Upper lobe of left lung (tissue), 6 donors: ENCODE data around the gene RANBP9. TPM values are rescaled to one million over a fixed set of nuclear protein-coding genes. Genes with fewer than 3 reads are reported as not detected.

Experiments used
- ATAC-seq, 2 donors: fragments of 200-7000 bp; cut with Tn5 transposase; one replicate each; pipeline ENCODE4 v1.9.1; 2022; ENCODE audit warnings: mild to moderate bottlenecking in 2 of 2, moderate library complexity in 2 of 2; ENCODE audit not compliant: low FRiP score in 2 of 2
- DNase-seq, 2 donors: peaks; one replicate each; pipeline ENCODE4 v3.0.0-alpha.2; 2019 to 2020
- H3K27ac ChIP-seq, 4 donors: fragments of 200-600 bp; sonication (generic); one replicate each; pipeline ENCODE4 v1.5.1; 2016 to 2019
- H3K27me3 ChIP-seq, 4 donors: fragments of 200-600 bp; sonication (generic); one replicate each; pipeline ENCODE4 v1.5.1; 2017 to 2019
- H3K36me3 ChIP-seq, 4 donors: fragments of 200-600 bp; sonication (generic); one replicate each; pipeline ENCODE4 v1.5.1; 2016 to 2019
- H3K4me1 ChIP-seq, 4 donors: fragments of 200-600 bp; sonication (generic); one replicate each; pipeline ENCODE4 v1.5.1; 2018 to 2019
- H3K4me3 ChIP-seq, 4 donors: fragments of 200-600 bp; sonication (generic); one replicate each; pipeline ENCODE4 v1.5.1; 2017 to 2019; ENCODE audit warnings: mild to moderate bottlenecking in 2 of 4, moderate library complexity in 1 of 4
- H3K9me3 ChIP-seq, 4 donors: fragments of 200-600 bp; sonication (generic); one replicate each; pipeline ENCODE4 v1.5.1; 2018 to 2019
- EP300 ChIP-seq, 4 donors: sonication (generic); formaldehyde crosslinking; IDR thresholded peaks; one replicate each; pipeline ENCODE4 v1.5.1; 2017; ENCODE audit warnings: antibody characterized with exemption in 4 of 4, control low read depth in 2 of 4
- POLR2A ChIP-seq, 4 donors: fragments of 450-650 bp; IDR thresholded peaks; one replicate each; pipeline ENCODE4 v1.5.1; 2016 to 2017; ENCODE audit warnings: antibody characterized with exemption in 4 of 4, mild to moderate bottlenecking in 2 of 4
- POLR2AphosphoS5 ChIP-seq, 2 donors: sonication (generic); formaldehyde crosslinking; IDR thresholded peaks; one replicate each; pipeline ENCODE4 v1.5.1; 2017; ENCODE audit warnings: antibody characterized with exemption in 2 of 2
- WGBS, 2 donors: methylation state at CpG; one replicate each; pipeline ENCODE4 v1.1.5; 2017 to 2018; 5-methylcytosine and 5-hydroxymethylcytosine counted together
- total RNA-seq, 6 donors: library from RNA; depleted of rRNA in 4 of 6; stranded (reverse); fragments of >200 nt in 4 of 6; gene quantifications; one replicate each; pipeline versions ENCODE4 v1.1.0 to v1.2.1, GENCODE V29; 2016 to 2021
- TF ChIP-seq, protein P1 (sequence below), 6 experiments: fragments of 450-650 bp in 4 of 6; fragments of 200-600 bp in 2 of 6; sonication (generic) in 2 of 6; IDR thresholded peaks; one replicate each; pipeline ENCODE4 v1.5.1; 2016 to 2019; ENCODE audit warnings: antibody characterized with exemption in 6 of 6
- donor health status: DM: no; HTN: no; CAD: no; lungs with moderate emphysema.
- donor health status: DM: no; HTN: yes; CAD: no; lungs with severe emphysema.

The RANBP9 gene
- total RNA-seq, 6 donors from 2014 or later = 29.8 to 46.7 (median 36.4) TPM

DNA sequence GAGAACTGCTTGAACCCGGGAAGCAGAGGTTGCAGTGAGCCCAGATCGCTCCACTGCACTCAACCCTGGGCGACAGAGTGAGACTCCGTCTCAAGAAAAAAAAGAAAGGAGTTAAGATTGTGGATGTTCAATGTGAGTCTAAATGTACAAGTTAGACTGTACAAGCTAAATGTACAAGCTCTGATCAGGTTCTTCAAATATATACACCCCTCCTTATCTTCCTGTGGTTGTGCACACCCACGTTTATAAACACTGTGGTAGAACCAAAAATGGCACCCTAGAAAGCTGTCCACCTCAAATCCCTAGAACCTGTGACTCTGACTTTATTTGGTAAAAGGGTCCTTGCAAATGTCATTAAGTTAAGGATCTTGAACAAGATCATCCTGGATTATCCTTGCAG is 11.2 kb upstream of the RANBP9 start:
- H3K4me1 ChIP-seq = no peaks in the 10 kb centered on the region
- WGBS, 2 donors = 79 to 88% methylated on average over 5 of the region's 5 CpGs
- DNase-seq = no peak
- no peaks in the 10 kb centered on the region for H3K36me3 ChIP-seq
- no peak for ATAC-seq
- H3K27ac ChIP-seq = no peak overlapping the region
- H3K27me3 ChIP-seq = no peaks in the 10 kb centered on the region
- no peak overlapping the region for H3K4me3 ChIP-seq
- TF ChIP-seq POLR2AphosphoS5 (IDR thresholded peaks at IDR 0.05) = no peak
- TF ChIP-seq, protein P1, sequence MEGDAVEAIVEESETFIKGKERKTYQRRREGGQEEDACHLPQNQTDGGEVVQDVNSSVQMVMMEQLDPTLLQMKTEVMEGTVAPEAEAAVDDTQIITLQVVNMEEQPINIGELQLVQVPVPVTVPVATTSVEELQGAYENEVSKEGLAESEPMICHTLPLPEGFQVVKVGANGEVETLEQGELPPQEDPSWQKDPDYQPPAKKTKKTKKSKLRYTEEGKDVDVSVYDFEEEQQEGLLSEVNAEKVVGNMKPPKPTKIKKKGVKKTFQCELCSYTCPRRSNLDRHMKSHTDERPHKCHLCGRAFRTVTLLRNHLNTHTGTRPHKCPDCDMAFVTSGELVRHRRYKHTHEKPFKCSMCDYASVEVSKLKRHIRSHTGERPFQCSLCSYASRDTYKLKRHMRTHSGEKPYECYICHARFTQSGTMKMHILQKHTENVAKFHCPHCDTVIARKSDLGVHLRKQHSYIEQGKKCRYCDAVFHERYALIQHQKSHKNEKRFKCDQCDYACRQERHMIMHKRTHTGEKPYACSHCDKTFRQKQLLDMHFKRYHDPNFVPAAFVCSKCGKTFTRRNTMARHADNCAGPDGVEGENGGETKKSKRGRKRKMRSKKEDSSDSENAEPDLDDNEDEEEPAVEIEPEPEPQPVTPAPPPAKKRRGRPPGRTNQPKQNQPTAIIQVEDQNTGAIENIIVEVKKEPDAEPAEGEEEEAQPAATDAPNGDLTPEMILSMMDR (IDR thresholded peaks at IDR 0.05) = no peak
- TF ChIP-seq EP300 (IDR thresholded peaks at IDR 0.05) = no peak
- TF ChIP-seq POLR2A (IDR thresholded peaks at IDR 0.05) = no peak
- no peaks in the 10 kb centered on the region for H3K9me3 ChIP-seq

DNA sequence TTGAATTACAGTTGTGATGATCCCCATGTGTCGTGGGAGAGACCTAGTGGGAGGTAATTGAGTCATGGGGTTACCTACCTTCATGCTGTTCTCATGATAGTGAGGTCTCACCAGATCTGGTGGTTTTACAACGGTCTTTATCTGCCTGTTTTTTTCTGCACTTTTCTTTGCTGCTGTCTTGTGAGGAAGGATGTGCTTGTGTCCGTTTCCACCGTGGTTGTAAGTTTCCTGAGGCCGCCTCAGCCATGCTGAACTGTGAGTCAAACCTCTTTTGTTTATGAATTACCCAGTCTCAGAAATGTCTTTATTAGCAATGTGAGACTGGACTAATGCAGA is 6.5 kb upstream of the RANBP9 start:
- Histone ChIP-seq H3K4me1 (peaks cover 0 to 2% (median 1%) of the 10 kb centered on the region in 4 donors), H3K9me3 (no peaks in the 10 kb centered on the region), H3K36me3 (no peaks in the 10 kb centered on the region), H3K27ac (no peak overlapping the region), H3K27me3 (no peaks in the 10 kb centered on the region), H3K4me3 (no peak overlapping the region)
- DNase-seq = no peak
- no peak for TF ChIP-seq EP300 (IDR thresholded peaks at IDR 0.05)
- TF ChIP-seq, protein P1 (IDR thresholded peaks at IDR 0.05) = no peak
- TF ChIP-seq POLR2A (IDR thresholded peaks at IDR 0.05) = no peak
- TF ChIP-seq POLR2AphosphoS5 (IDR thresholded peaks at IDR 0.05) = no peak
- no peak for ATAC-seq
- WGBS, 2 donors = 55 to 75% methylated on average over 5 of the region's 5 CpGs

- no peak overlapping the region for H3K27ac ChIP-seq
- TF ChIP-seq POLR2A (IDR thresholded peaks at IDR 0.05) (no peak), EP300 (IDR thresholded peaks at IDR 0.05) (no peak)
- TF ChIP-seq, protein P1 (IDR thresholded peaks at IDR 0.05) = no peak
- no peaks in the 10 kb centered on the region for H3K36me3 ChIP-seq
- H3K9me3 ChIP-seq = no peaks in the 10 kb centered on the region
- no peak overlapping the region for H3K4me3 ChIP-seq
- DNase-seq = peak in 1 of 2 donors; percentile 74
- 87 to 97% methylated on average over 9 of the region's 22 CpGs for WGBS, 2 donors
- H3K27me3 ChIP-seq = no peaks in the 10 kb centered on the region
- no peak for ATAC-seq
- H3K4me1 ChIP-seq = peaks cover 0 to 10% (median 8%) of the 10 kb centered on the region in 4 donors
Observed at GRCh38 chr6:13716955-13717295, 5.3 kb upstream of the RANBP9 start.

DNA sequence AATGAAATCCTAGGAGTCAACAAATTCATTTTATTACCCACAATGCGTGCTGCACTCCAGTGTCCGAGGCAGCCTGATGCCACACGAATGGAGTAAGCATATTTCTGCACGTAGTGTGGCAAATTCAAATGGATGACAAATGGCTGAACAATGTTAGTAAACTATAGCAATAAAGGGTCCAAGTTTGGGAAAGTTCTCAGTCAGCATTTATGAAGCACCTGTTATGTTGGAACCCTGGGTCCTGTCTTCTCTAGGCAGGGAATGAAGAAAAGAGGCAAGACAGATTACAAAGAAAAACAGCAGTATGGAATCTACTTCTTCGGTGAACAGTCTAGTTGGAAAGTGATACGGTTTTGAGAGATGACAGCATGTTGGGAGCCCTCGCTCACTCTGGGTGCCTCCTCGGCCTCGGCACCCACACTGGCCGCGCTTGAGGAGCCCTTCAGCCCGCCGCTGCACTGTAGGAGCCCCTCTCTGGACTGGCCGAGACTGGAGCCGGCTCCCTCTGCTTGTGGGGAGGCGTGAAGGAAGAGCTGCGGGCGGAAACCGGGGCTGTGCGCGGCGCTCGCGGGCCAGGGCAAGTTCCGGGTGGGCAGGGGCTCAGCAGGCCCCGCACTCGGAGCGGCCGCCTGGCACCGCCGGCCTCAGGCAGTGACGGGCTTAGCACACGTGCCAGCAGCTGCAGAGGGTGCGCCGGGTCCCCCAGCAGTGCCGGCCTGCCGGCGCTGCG is 4.8 kb upstream of the RANBP9 start:
- TF ChIP-seq, protein P1 (IDR thresholded peaks at IDR 0.05) = no peak
- TF ChIP-seq POLR2A (IDR thresholded peaks at IDR 0.05) (no peak), EP300 (IDR thresholded peaks at IDR 0.05) (no peak), POLR2AphosphoS5 (IDR thresholded peaks at IDR 0.05) (no peak)
- WGBS, 2 donors = 96 to 97% methylated on average over 13 to 31 of the region's 39 CpGs
- no peak overlapping the region for H3K4me3 ChIP-seq
- ATAC-seq (no peak), DNase-seq (no peak)
- no peaks in the 10 kb centered on the region for H3K9me3 ChIP-seq
- H3K36me3 ChIP-seq = no peaks in the 10 kb centered on the region
- no peaks in the 10 kb centered on the region for H3K27me3 ChIP-seq
- no peak overlapping the region for H3K27ac ChIP-seq
- H3K4me1 ChIP-seq = peaks cover 0 to 10% (median 8%) of the 10 kb centered on the region in 4 donors

DNA sequence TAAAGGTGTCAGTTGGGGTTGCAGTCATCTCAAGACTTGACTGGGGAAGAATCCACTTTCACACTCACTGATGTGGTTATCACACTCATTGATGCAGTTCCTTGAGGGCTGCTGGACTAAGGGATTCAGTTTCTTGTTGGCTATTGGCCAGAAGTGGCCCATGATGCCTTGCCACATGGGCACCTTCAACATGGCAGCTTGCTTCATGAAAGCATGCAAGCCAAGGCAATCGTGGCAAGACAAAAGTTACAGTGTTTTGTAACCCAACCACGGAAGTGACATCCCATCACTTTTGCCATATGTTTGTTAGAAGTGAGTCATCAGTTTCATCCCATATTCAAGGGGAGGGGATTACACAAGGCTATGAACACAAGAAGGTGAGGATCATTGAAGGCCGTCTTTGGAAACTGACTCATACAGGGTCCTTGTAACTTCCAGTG is 3.8 kb upstream of the RANBP9 start:
- H3K27me3 ChIP-seq = no peaks in the 10 kb centered on the region
- H3K9me3 ChIP-seq = no peaks in the 10 kb centered on the region
- H3K36me3 ChIP-seq = no peaks in the 10 kb centered on the region
- no peak for ATAC-seq
- DNase-seq = no peak
- no peak overlapping the region for H3K27ac ChIP-seq
- H3K4me3 ChIP-seq = no peak overlapping the region
- H3K4me1 ChIP-seq = peaks cover 0 to 10% (median 8%) of the 10 kb centered on the region in 4 donors
- WGBS, 2 donors = 49 to 83% methylated on average over 3 of the region's 3 CpGs
- TF ChIP-seq POLR2AphosphoS5 (IDR thresholded peaks at IDR 0.05) = no peak
- TF ChIP-seq, protein P1 (IDR thresholded peaks at IDR 0.05) = no peak
